Activated CD4-positive, alpha-beta memory T cell treated with anti-CD3 and anti-CD28 coated beads for 36 hours (primary cell): ENCODE results near the gene ASPSCR1. TPM values are rescaled to one million over a fixed set of nuclear protein-coding genes. Genes with fewer than 3 reads are reported as not detected.
A peak's percentile ranks its signal among the peaks of the same experiment; 100 is the strongest.

ENCODE experiments used
- CTCF ChIA-PET: fragments of 350-600 bp; sonication (Branson Sonifier 250); formaldehyde crosslinking; loops from one replicate; lab custom pipeline; 2021; ENCODE audit warnings: antibody characterized with exemption, inconsistent platforms; lab: Charles Lee
- POLR2A ChIA-PET: fragments of 350-600 bp; sonication (Branson Sonifier 250); formaldehyde crosslinking; loops from one replicate; lab custom pipeline; 2021; ENCODE audit warnings: antibody characterized with exemption; lab: Charles Lee
- DNase-seq: peaks from one replicate; pipeline ENCODE4 v3.0.0-alpha.2; 2020
- H3K27ac Mint-ChIP-seq: one replicate; pipeline ENCODE4 v1.8.0; 2021; ENCODE audit warnings: mixed read lengths
- H3K27me3 Mint-ChIP-seq: one replicate; pipeline ENCODE4 v1.8.0; 2021; ENCODE audit warnings: mixed read lengths
- H3K36me3 Mint-ChIP-seq: one replicate; pipeline ENCODE4 v1.8.0; 2021; ENCODE audit warnings: mixed read lengths
- H3K4me1 Mint-ChIP-seq: one replicate; pipeline ENCODE4 v1.8.0; 2021; ENCODE audit warnings: low read depth, mixed read lengths
- H3K4me3 Mint-ChIP-seq: one replicate; pipeline ENCODE4 v1.8.0; 2021; ENCODE audit warnings: mild to moderate bottlenecking, mixed read lengths
- H3K9me3 Mint-ChIP-seq: one replicate; pipeline ENCODE4 v1.8.0; 2021; ENCODE audit warnings: mixed read lengths
- intact Hi-C: fragments of 100-400 bp; cut with micrococcal nuclease; formaldehyde crosslinking; loops from one replicate; pipeline ENCODE4 v1.15.1; 2023
- total RNA-seq, 2 experiments: library from RNA; stranded (reverse); gene quantifications; one replicate each; pipeline ENCODE4 v1.2.3, GENCODE V29; 2021

ASPSCR1 gene
- total RNA-seq, 2 experiments from 2014 or later, result 25.4 to 27.1 TPM

- Mint-ChIP-seq H3K4me3 (peak overlapping the region; percentile 84), H3K4me1 (peaks cover 24% of the 10 kb centered on the region), H3K27me3 (no peaks in the 10 kb centered on the region), H3K36me3 (no peaks in the 10 kb centered on the region), H3K9me3 (no peaks in the 10 kb centered on the region), H3K27ac (peak overlapping the region; percentile 66)
- DNase-seq, result no peak
- ChIA-PET CTCF (interaction anchor here (0.7 to 6.4 kb wide), 15 partner anchors 9 to 286 kb away, joined by 3 to 174 read pairs (median 5); partner anchors contain the start of genes ASPSCR1, DCXR, FASN and MAFG), POLR2A (interaction anchor here (1.0 to 2.3 kb wide), 6 partner anchors 16 to 152 kb away, joined by 3 to 8 read pairs (median 5); partner anchors contain the start of genes ASPSCR1 and DCXR)
- intact Hi-C loops, result loop anchor here (2.0 kb wide), 2 partner anchors 15 to 161 kb away; partner anchors contain the start of genes DCXR and P4HB
These were observed 44.5 kb downstream of the ASPSCR1 start for GRCh38 chr17:82021900-82022309.

GRCh38 chr17:82022310-82022980, 45.0 kb downstream of the ASPSCR1 start, which contains the start of gene CENPX:
Gene CENPX, minus strand, starts transcription at chr17:82022878. Its CDS starts 17 bp downstream, at chr17:82022861.
- intact Hi-C loops, result loop anchor here (2.0 kb wide), 2 partner anchors 14 to 162 kb away; partner anchors contain the start of genes DCXR and P4HB
- H3K4me1 Mint-ChIP-seq, result peaks cover 24% of the 10 kb centered on the region
- no peaks in the 10 kb centered on the region for H3K27me3 Mint-ChIP-seq
- ChIA-PET CTCF (interaction anchor here (0.9 to 6.4 kb wide), 13 partner anchors 8 to 288 kb away, joined by 3 to 174 read pairs (median 6); partner anchors contain the start of genes ASPSCR1, DCXR, FASN and MAFG), POLR2A (interaction anchor here (0.8 to 2.3 kb wide), 7 partner anchors 15 to 152 kb away, joined by 3 to 8 read pairs (median 5); partner anchors contain the start of genes ASPSCR1 and DCXR)
- DNase-seq, result no peak
- H3K27ac Mint-ChIP-seq, result peak within 1 kb of the TSS; percentile 66
- no peaks in the 10 kb centered on the region for H3K9me3 Mint-ChIP-seq
- H3K4me3 Mint-ChIP-seq, result peak within 1 kb of the TSS; percentile 84
- H3K36me3 Mint-ChIP-seq, result no peaks in the 10 kb centered on the region

DNA sequence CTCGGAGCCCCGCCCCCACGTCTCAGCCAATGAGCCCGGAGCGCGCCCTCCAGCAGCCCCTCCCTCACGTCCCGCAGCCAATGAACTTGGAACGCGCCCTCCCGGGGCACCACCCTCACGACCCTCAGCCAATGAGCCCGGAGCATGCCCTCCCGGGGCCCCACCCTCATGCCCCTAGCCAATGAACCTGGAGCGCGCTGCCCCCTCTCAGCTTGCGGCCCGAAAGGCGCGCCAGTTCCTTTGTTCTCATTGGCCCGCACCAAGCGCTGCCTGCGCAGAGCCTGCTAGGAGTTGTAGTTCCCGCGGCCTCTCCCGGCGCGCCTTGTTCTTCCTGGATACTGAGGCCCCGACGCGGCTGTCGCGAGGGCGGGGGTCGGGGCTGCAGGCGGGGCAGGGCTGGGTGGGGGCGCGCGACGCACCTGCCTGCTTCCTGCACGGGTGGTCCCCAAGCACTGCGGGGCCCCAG, 45.6 kb downstream of the ASPSCR1 start, which contains the start of gene LRRC45:
LRRC45 (plus strand) TSS at position 325 of the 466 bp plus-strand sequence. CDS start 339 bp downstream, outside the sequence.
- ChIA-PET POLR2A (interaction anchor here (0.8 to 2.3 kb wide), 5 partner anchors 15 to 84 kb away, joined by 3 to 8 read pairs (median 5); partner anchors contain the start of genes ASPSCR1 and DCXR), CTCF (interaction anchor here (0.9 to 6.4 kb wide), 10 partner anchors 7 to 288 kb away, joined by 3 to 174 read pairs (median 4); partner anchors contain the start of genes DCXR, FASN, MAFG and NOTUM)
- peaks cover 24% of the 10 kb centered on the region for H3K4me1 Mint-ChIP-seq
- H3K36me3 Mint-ChIP-seq, result no peaks in the 10 kb centered on the region
- H3K9me3 Mint-ChIP-seq, result no peaks in the 10 kb centered on the region
- H3K27ac Mint-ChIP-seq, result peak within 1 kb of the TSS; percentile 66
- H3K4me3 Mint-ChIP-seq, result peak within 1 kb of the TSS; percentile 84
- intact Hi-C loops, result loop anchor here (1.0 to 2.0 kb wide), 6 partner anchors 14 to 250 kb away; partner anchors contain the start of genes ASPSCR1, CSNK1D, DCXR and FASN
- H3K27me3 Mint-ChIP-seq, result no peaks in the 10 kb centered on the region
- peak; percentile 100 for DNase-seq

DNA sequence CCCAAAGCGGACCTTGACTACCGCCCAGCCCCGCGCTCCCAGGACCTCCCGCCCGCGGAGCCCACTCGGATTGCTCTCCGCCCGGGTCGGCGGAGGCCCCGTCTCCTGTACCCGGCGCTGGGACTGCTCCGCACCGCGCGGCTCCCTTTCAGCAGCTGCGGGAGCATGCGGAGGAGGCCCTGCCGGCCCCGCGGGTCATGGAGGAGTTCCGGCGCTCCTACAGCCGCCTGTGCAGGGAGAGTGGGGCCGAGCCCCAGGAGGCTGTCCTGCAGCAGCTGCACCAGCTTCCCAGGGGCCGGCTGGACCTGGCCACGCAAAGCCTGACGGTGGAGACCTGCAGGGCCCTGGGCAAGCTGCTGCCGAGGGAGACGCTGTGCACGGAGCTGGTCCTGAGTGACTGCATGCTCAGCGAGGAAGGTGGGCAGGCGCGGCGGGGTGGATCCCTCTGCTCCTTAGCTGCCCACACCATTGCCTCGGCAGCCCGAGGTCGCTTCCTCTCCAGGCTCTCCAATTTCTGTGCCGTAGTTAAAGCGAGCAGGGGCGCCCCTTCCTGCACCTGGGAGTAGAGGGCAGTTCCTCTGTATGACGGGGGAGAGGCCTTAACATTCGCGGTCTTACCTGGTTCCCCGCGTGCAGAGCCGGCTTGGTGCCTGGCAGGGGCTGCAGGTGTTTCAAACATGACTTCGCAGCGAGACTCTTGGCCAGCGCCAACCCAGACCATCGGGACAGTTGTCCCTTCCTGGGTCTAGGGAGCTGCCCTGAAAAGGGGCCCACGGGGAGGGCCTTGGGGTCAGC, 46.2 kb downstream of the ASPSCR1 start:
- no peaks in the 10 kb centered on the region for H3K36me3 Mint-ChIP-seq
- peaks cover 24% of the 10 kb centered on the region for H3K4me1 Mint-ChIP-seq
- H3K27ac Mint-ChIP-seq, result no peak overlapping the region
- H3K9me3 Mint-ChIP-seq, result no peaks in the 10 kb centered on the region
- POLR2A ChIA-PET, result interaction anchor here (0.9 to 2.1 kb wide), 3 partner anchors 14 to 182 kb away, joined by 4 to 8 read pairs (median 5); partner anchors contain the start of gene DCXR
- peak; percentile 37 for DNase-seq
- CTCF ChIA-PET, result interaction anchor here (0.9 to 6.4 kb wide), 8 partner anchors 13 to 190 kb away, joined by 3 to 174 read pairs (median 4); partner anchors contain the start of genes DCXR, FASN, MAFG and NOTUM
- no peaks in the 10 kb centered on the region for H3K27me3 Mint-ChIP-seq
- peak overlapping the region; percentile 84 for H3K4me3 Mint-ChIP-seq
- intact Hi-C loops, result loop anchor here (1.0 to 2.0 kb wide), 6 partner anchors 13 to 250 kb away; partner anchors contain the start of genes ASPSCR1, CSNK1D, DCXR and FASN

GRCh38 chr17:82024859-82025258, 47.4 kb downstream of the ASPSCR1 start:
- no peak overlapping the region for H3K4me3 Mint-ChIP-seq
- H3K36me3 Mint-ChIP-seq, result no peaks in the 10 kb centered on the region
- intact Hi-C loops, result no loop called here
- H3K4me1 Mint-ChIP-seq, result peaks cover 28% of the 10 kb centered on the region
- H3K27me3 Mint-ChIP-seq, result no peaks in the 10 kb centered on the region
- POLR2A ChIA-PET, result interaction anchor here (2.1 kb wide), 1 partner anchor 13 kb away, joined by 8 read pairs; the partner anchor contains the start of gene DCXR
- H3K27ac Mint-ChIP-seq, result no peak overlapping the region
- CTCF ChIA-PET, result interaction anchor here (1.9 kb wide), 1 partner anchor 65 kb away, joined by 9 read pairs; no protein-coding TSS in a partner anchor
- no peak for DNase-seq
- H3K9me3 Mint-ChIP-seq, result no peaks in the 10 kb centered on the region

GRCh38 chr17:82025401-82026107, 48.1 kb downstream of the ASPSCR1 start:
- CTCF ChIA-PET, result interaction anchor here (1.9 kb wide), 1 partner anchor 66 kb away, joined by 9 read pairs; no protein-coding TSS in a partner anchor
- no peaks in the 10 kb centered on the region for H3K27me3 Mint-ChIP-seq
- DNase-seq, result no peak

DNA sequence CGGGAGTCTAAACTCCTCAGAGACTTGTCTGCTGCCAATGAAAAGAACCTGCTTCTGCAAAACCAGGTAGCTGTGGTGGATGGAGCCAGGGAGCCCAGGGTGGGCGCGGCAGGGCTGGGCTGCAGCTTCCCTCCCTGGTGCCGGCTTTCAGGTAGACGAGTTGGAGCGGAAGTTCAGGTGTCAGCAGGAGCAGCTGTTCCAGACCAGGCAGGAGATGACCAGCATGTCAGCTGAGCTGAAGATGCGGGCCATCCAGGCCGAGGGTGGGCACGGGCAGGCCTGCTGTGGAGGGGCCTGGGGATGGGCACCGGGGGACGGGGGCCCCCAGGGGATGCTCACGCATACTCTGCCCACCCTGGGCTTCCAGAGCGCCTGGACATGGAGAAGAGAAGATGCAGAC, 50.8 kb downstream of the ASPSCR1 start:
- POLR2A ChIA-PET, result no interaction called here
- Mint-ChIP-seq H3K4me1 (peaks cover 16% of the 10 kb centered on the region), H3K27ac (no peak overlapping the region), H3K9me3 (no peaks in the 10 kb centered on the region), H3K4me3 (no peak overlapping the region), H3K27me3 (no peaks in the 10 kb centered on the region), H3K36me3 (peaks cover 2% of the 10 kb centered on the region)
- no peak for DNase-seq
- CTCF ChIA-PET, result interaction anchor here (3.0 to 4.9 kb wide), 3 partner anchors 10 to 128 kb away, joined by 13 to 54 read pairs (median 20); partner anchors contain the start of gene DCXR
- intact Hi-C loops, result no loop called here

More at GRCh38 chr17:82025401-82026107, 48.1 kb downstream of the ASPSCR1 start:
- POLR2A ChIA-PET, result no interaction called here
- peaks cover 29% of the 10 kb centered on the region for H3K4me1 Mint-ChIP-seq
- intact Hi-C loops, result no loop called here
- no peaks in the 10 kb centered on the region for H3K9me3 Mint-ChIP-seq
- H3K27ac Mint-ChIP-seq, result no peak overlapping the region
- no peak overlapping the region for H3K4me3 Mint-ChIP-seq
- peaks cover 1% of the 10 kb centered on the region for H3K36me3 Mint-ChIP-seq

- CTCF ChIA-PET, result interaction anchor here (1.3 to 4.9 kb wide), 7 partner anchors 8 to 207 kb away, joined by 4 to 54 read pairs (median 14); partner anchors contain the start of genes CENPX, DCXR and FASN
- H3K27me3 Mint-ChIP-seq, result no peaks in the 10 kb centered on the region
- no peak for DNase-seq
- H3K4me1 Mint-ChIP-seq, result peaks cover 13% of the 10 kb centered on the region
- POLR2A ChIA-PET, result no interaction called here
- H3K4me3 Mint-ChIP-seq, result no peak overlapping the region
- H3K36me3 Mint-ChIP-seq, result peaks cover 2% of the 10 kb centered on the region
- intact Hi-C loops, result no loop called here
- no peaks in the 10 kb centered on the region for H3K9me3 Mint-ChIP-seq
- H3K27ac Mint-ChIP-seq, result no peak overlapping the region
These were observed 51.5 kb downstream of the ASPSCR1 start for GRCh38 chr17:82028966-82029365.

GRCh38 chr17:82029391-82029790, 52.0 kb downstream of the ASPSCR1 start:
- DNase-seq, result no peak
- H3K4me3 Mint-ChIP-seq, result peak overlapping the region; percentile 45
- peaks cover 2% of the 10 kb centered on the region for H3K36me3 Mint-ChIP-seq
- CTCF ChIA-PET, result interaction anchor here (1.3 to 4.9 kb wide), 9 partner anchors 9 to 207 kb away, joined by 4 to 54 read pairs (median 13); partner anchors contain the start of genes CENPX, DCXR and FASN
- no peaks in the 10 kb centered on the region for H3K9me3 Mint-ChIP-seq
- peaks cover 9% of the 10 kb centered on the region for H3K4me1 Mint-ChIP-seq
- H3K27ac Mint-ChIP-seq, result no peak overlapping the region
- H3K27me3 Mint-ChIP-seq, result no peaks in the 10 kb centered on the region
- intact Hi-C loops, result no loop called here
- POLR2A ChIA-PET, result interaction anchor here (1.6 kb wide), 1 partner anchor 69 kb away, joined by 6 read pairs; the partner anchor contains the start of gene FASN

- H3K9me3 Mint-ChIP-seq, result no peaks in the 10 kb centered on the region
- H3K4me3 Mint-ChIP-seq, result no peak overlapping the region
- no peak for DNase-seq
- H3K4me1 Mint-ChIP-seq, result peaks cover 9% of the 10 kb centered on the region
- intact Hi-C loops, result loop anchor here (1.0 to 10.0 kb wide), 3 partner anchors 69 to 385 kb away; partner anchors contain the start of genes FASN, HEXD and OGFOD3
- H3K27ac Mint-ChIP-seq, result no peak overlapping the region
- peaks cover 4% of the 10 kb centered on the region for H3K36me3 Mint-ChIP-seq
- H3K27me3 Mint-ChIP-seq, result no peaks in the 10 kb centered on the region
- ChIA-PET POLR2A (interaction anchor here (0.6 to 1.6 kb wide), 4 partner anchors 13 to 268 kb away, joined by 3 to 6 read pairs (median 3); partner anchors contain the start of gene FASN), CTCF (interaction anchor here (0.6 to 4.9 kb wide), 27 partner anchors 8 to 521 kb away, joined by 3 to 54 read pairs (median 4); partner anchors contain the start of genes CENPX, DCXR, DUS1L and FASN)
These were observed 52.6 kb downstream of the ASPSCR1 start for GRCh38 chr17:82029990-82030469.
